ENCODE measurements around the gene RABGAP1L. TPM values are rescaled to one million over a fixed set of nuclear protein-coding genes. Genes with fewer than 3 reads are reported as not detected.

RABGAP1L gene
- total RNA-seq, 4 donors from 2014 or later = 38.8 to 54.7 (median 50.5) TPM

GRCh38 chr1:174990382-174990999 is 831.2 kb downstream of the RABGAP1L start:
- DNase-seq (ENCODE audit: low spot score in 2 of 2) = no peak
- intact Hi-C loops (cut with DNase I; ENCODE audit: low total_unique reads) = no loop called here
- TF ChIP-seq POLR2A (IDR thresholded peaks at IDR 0.05) (no peak), CTCF (IDR thresholded peaks at IDR 0.05) (no peak)
- 20 to 25% methylated on average over 6 of the region's 6 CpGs for WGBS, 2 donors
- H3K4me3 ChIP-seq (ENCODE audit: low read depth, poor library complexity, severe bottlenecking) = no peak overlapping the region

- no peak overlapping the region for H3K4me3 ChIP-seq (ENCODE audit: low read depth, poor library complexity, severe bottlenecking)
- no peak for DNase-seq (ENCODE audit: low spot score in 2 of 2)
- TF ChIP-seq CTCF (IDR thresholded peaks at IDR 0.05) (no peak), POLR2A (IDR thresholded peaks at IDR 0.05) (no peak)
- intact Hi-C loops (cut with DNase I; ENCODE audit: low total_unique reads) = no loop called here
- 92 to 100% methylated on average over 1 of the region's 1 CpG for WGBS, 2 donors
Measured at GRCh38 chr1:174991473-174991872, 832.2 kb downstream of the RABGAP1L start.

DNA sequence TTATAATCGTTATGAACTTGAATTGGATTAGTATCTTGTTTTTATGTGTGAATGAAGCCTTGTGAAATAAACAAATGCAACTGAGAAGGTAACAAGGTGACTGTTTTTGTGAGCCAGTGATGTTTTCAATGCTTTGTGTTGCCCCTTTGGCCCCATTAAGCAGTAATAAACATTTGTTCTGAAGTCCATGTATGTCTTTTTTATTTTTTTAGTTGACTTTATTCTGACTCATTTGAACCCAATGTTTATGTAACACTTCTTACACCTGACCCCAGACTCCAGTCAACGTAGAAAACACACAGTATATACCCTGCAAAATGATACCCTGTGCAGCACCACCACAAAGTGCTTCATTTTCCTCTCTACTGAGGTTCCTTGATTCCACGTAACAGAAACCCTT is 835.8 kb downstream of the RABGAP1L start:
- H3K4me3 ChIP-seq (ENCODE audit: low read depth, poor library complexity, severe bottlenecking) = no peak overlapping the region
- no peak for DNase-seq (ENCODE audit: low spot score in 2 of 2)
- no peak for TF ChIP-seq POLR2A (IDR thresholded peaks at IDR 0.05)
- no peak for TF ChIP-seq CTCF (IDR thresholded peaks at IDR 0.05)
- 86 to 91% methylated on average over 3 of the region's 3 CpGs for WGBS, 2 donors
- intact Hi-C loops (cut with DNase I; ENCODE audit: low total_unique reads) = no loop called here

DNA sequence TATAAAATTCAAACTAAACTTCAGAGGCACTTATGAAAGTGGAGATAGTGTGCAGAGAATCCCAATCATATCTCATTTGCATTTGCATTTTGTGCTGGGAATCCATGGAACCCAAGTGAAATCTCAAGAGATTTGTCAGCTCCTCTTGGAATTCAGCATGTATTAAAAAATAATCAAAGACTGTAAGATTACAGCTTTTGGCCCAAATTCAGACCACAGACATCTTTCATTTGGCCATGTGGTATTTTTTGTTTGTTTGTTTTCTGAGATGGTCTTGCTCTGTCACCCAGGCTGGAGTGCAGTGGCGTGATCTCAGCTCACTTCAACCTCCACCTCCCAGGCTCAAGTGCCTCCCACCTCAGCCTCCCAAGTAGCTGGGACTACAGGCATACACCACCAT is 836.6 kb downstream of the RABGAP1L start:
- TF ChIP-seq CTCF (IDR thresholded peaks at IDR 0.05) = no peak
- TF ChIP-seq POLR2A (IDR thresholded peaks at IDR 0.05) = no peak
- WGBS, 2 donors = 81 to 83% methylated on average over 1 of the region's 1 CpG

DNA sequence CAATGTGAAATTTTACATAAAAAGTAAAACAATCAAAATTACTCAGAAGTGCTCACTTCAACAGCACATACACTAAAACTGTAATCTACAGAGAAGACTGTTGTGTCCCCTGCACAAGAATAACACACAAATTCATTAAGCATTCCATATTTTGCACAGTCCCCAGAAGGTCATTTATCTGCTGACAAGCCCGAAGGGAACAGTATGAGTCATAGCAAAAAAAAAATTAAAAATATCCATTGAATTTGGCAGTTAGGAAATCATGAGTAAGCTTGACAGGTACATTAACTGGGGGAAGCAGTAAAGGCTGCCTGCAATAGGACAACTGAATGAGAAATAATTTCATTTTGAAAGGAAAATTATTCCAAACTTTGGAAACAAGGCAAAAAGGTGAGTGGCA is 837.2 kb downstream of the RABGAP1L start:
- intact Hi-C loops (cut with DNase I; ENCODE audit: low total_unique reads) = no loop called here
- no peak for TF ChIP-seq CTCF (IDR thresholded peaks at IDR 0.05)
- no peak for TF ChIP-seq POLR2A (IDR thresholded peaks at IDR 0.05)
- H3K4me3 ChIP-seq (ENCODE audit: low read depth, poor library complexity, severe bottlenecking) = no peak overlapping the region
- no peak for DNase-seq (ENCODE audit: low spot score in 2 of 2)
- WGBS, 2 donors = 8 to 10% methylated on average over 1 of the region's 1 CpG

More for the DNA sequence above, 836.6 kb downstream of the RABGAP1L start:
- H3K4me3 ChIP-seq (ENCODE audit: low read depth, poor library complexity, severe bottlenecking) = no peak overlapping the region
- no peak for DNase-seq (ENCODE audit: low spot score in 2 of 2)
- intact Hi-C loops (cut with DNase I; ENCODE audit: low total_unique reads) = no loop called here

DNA sequence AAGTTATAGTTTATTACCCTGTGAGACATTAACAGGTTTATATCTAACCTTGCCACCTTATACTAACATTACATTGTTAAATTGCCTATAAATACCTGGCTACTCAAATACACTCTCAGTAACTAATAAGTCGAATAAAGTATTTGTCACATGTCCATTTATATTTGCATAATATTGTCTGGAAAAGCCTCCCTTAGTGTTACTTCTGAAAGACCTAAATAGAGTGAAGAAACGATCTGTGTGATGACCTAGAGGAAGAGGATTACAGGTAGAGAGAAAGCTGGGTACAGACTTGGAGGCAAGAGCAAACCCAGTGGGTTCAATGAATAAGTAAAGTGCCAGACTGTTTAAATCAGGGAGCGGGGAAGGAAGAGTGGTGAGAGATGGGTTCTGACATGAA is 837.7 kb downstream of the RABGAP1L start:
- DNase-seq (ENCODE audit: low spot score in 2 of 2) = no peak
- TF ChIP-seq POLR2A (IDR thresholded peaks at IDR 0.05) = no peak
- H3K4me3 ChIP-seq (ENCODE audit: low read depth, poor library complexity, severe bottlenecking) = no peak overlapping the region
- WGBS, 2 donors = 76 to 79% methylated on average over 3 of the region's 3 CpGs
- intact Hi-C loops (cut with DNase I; ENCODE audit: low total_unique reads) = no loop called here

All from lower leg skin (tissue), 4 donors.